SK-N-SH treated with all-trans-retinoic acid at 6 μM for 48 hours (cell line): ENCODE data around the gene CLEC20A.

Experiments used
- CSDC2 ChIP-seq: fragments of 250-450 bp; sonication (Bioruptor Pico); IDR thresholded peaks from 2 replicates; pipeline ENCODE4 v1.5.0; 2020; ENCODE audit warnings: mild to moderate bottlenecking, moderate library complexity
- TCF4 ChIP-seq: fragments of 250-450 bp; sonication (Bioruptor Pico); IDR thresholded peaks from 2 replicates; pipeline ENCODE4 v1.8.0; 2021; ENCODE audit warnings: mild to moderate bottlenecking, moderate library complexity, borderline replicate concordance
- ZNF70 ChIP-seq: fragments of 450-650 bp; formaldehyde crosslinking; IDR thresholded peaks from 2 replicates; pipeline ENCODE4 v1.5.0; 2020; ENCODE audit warnings: mild to moderate bottlenecking, moderate library complexity
- TF ChIP-seq, protein P1 (sequence below): fragments of 250-450 bp; sonication (Bioruptor Pico); IDR thresholded peaks from 2 replicates; pipeline ENCODE4 v1.8.0; 2020; ENCODE audit warnings: mild to moderate bottlenecking, moderate library complexity, borderline replicate concordance

GRCh38 chr1:178477841-178478240, 18.9 kb downstream of the CLEC20A start:
- TF ChIP-seq ZNF70 (CRISPR knock-in tag) (no peak), CSDC2 (no peak), TCF4 (CRISPR knock-in tag) (no peak)
- TF ChIP-seq, protein P1, sequence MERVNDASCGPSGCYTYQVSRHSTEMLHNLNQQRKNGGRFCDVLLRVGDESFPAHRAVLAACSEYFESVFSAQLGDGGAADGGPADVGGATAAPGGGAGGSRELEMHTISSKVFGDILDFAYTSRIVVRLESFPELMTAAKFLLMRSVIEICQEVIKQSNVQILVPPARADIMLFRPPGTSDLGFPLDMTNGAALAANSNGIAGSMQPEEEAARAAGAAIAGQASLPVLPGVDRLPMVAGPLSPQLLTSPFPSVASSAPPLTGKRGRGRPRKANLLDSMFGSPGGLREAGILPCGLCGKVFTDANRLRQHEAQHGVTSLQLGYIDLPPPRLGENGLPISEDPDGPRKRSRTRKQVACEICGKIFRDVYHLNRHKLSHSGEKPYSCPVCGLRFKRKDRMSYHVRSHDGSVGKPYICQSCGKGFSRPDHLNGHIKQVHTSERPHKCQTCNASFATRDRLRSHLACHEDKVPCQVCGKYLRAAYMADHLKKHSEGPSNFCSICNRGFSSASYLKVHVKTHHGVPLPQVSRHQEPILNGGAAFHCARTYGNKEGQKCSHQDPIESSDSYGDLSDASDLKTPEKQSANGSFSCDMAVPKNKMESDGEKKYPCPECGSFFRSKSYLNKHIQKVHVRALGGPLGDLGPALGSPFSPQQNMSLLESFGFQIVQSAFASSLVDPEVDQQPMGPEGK, result no peak
